Measurements from ENCODE around the gene ZNF593. TPM values are rescaled to one million over a fixed set of nuclear protein-coding genes. Genes with fewer than 3 reads are reported as not detected.

The ZNF593 gene
- total and polyA plus RNA-seq, 2 experiments from 2014 or later: 34.5 to 43.6 TPM

DNA sequence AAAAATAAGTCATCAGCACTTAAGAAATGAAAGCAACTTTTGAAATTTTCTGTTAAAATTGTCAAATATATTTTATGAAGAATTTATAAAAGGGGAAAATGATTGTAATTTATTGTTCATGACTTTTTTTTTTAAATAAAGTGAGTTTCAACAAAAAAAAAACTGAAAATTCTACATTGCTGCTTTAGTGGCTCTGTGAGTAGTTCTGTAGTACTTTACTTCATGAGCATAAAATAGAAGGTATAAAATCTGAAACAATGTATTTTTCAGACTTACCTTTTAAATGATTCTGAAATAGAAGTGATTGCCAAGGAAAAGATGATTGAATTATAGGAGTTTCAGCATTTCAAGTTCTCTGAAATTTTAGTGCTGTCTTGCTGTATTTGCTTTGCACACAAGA is 44.3 kb upstream of the ZNF593 start:
- Histone ChIP-seq H3K4me1 (ENCODE audit: low read depth) (peaks cover 20% of the 10 kb centered on the region), H3K4me3 (no peak overlapping the region), H3K36me3 (peaks cover 20% of the 10 kb centered on the region), H3K9me3 (ENCODE audit: low read depth) (no peaks in the 10 kb centered on the region), H3K27ac (no peak overlapping the region), H3K27me3 (no peaks in the 10 kb centered on the region)
- TF ChIP-seq, protein P1, sequence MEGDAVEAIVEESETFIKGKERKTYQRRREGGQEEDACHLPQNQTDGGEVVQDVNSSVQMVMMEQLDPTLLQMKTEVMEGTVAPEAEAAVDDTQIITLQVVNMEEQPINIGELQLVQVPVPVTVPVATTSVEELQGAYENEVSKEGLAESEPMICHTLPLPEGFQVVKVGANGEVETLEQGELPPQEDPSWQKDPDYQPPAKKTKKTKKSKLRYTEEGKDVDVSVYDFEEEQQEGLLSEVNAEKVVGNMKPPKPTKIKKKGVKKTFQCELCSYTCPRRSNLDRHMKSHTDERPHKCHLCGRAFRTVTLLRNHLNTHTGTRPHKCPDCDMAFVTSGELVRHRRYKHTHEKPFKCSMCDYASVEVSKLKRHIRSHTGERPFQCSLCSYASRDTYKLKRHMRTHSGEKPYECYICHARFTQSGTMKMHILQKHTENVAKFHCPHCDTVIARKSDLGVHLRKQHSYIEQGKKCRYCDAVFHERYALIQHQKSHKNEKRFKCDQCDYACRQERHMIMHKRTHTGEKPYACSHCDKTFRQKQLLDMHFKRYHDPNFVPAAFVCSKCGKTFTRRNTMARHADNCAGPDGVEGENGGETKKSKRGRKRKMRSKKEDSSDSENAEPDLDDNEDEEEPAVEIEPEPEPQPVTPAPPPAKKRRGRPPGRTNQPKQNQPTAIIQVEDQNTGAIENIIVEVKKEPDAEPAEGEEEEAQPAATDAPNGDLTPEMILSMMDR (IDR thresholded peaks at IDR 0.05; ENCODE audit: low read depth, low read length): no peak
- DNase-seq (ENCODE audit: low read depth in 1 of 2, low spot score in 1 of 2): no peak

- TF ChIP-seq, protein P1 (IDR thresholded peaks at IDR 0.05; ENCODE audit: low read depth, low read length): no peak
- DNase-seq (ENCODE audit: low read depth in 1 of 2, low spot score in 1 of 2): no peak
- peaks cover 20% of the 10 kb centered on the region for H3K4me1 ChIP-seq (ENCODE audit: low read depth)
- no peak overlapping the region for H3K27ac ChIP-seq
- no peaks in the 10 kb centered on the region for H3K27me3 ChIP-seq
- H3K9me3 ChIP-seq (ENCODE audit: low read depth): no peaks in the 10 kb centered on the region
- H3K4me3 ChIP-seq: no peak overlapping the region
- H3K36me3 ChIP-seq: peaks cover 20% of the 10 kb centered on the region
Measured at GRCh38 chr1:26125946-26126320, 43.8 kb upstream of the ZNF593 start.

DNA sequence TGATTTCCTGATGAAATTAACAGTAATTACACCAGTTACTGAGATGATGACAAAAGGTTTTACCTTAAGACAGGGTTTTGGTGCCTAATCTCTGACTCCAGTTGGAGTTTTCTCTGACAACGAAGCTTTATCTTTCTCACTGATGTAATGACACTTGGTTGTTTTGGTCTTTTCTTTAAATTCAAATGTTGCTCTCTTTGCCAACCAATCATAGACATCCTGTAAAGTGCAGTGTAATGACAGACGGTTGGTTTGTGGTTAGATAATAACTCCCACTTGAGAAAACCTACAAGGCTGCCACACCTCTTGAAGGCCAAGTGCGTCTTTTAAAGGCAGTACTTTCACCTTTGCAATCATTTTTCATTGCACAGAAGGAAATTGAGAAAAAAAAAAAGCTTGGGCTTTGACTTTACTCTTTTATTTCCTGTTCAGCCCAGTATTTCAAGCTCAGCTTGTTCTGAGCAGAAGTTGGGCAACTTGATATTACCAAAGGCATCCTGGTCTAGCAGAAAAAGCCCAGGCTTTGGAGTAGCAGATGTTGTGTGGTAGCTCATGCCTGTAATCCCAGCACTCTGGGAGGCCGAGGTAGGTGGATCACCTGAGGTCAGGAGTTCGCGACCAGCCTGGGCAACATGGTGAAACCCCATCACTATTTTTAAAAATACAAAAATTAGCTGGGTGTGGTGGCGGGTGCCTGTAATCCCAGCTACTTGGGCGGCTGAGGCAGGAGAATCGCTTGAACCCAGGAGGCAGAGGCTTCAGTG is 43.2 kb upstream of the ZNF593 start:
- Histone ChIP-seq H3K9me3 (ENCODE audit: low read depth) (no peaks in the 10 kb centered on the region), H3K27ac (no peak overlapping the region), H3K4me1 (ENCODE audit: low read depth) (peaks cover 20% of the 10 kb centered on the region), H3K27me3 (no peaks in the 10 kb centered on the region), H3K36me3 (peaks cover 20% of the 10 kb centered on the region), H3K4me3 (no peak overlapping the region)
- TF ChIP-seq, protein P1 (IDR thresholded peaks at IDR 0.05; ENCODE audit: low read depth, low read length): no peak
- DNase-seq (ENCODE audit: low read depth in 1 of 2, low spot score in 1 of 2): peak in 1 of 2 donors; percentile 66

GRCh38 chr1:26127235-26128163 is 42.2 kb upstream of the ZNF593 start:
- H3K4me3 ChIP-seq: no peak overlapping the region
- peaks cover 12% of the 10 kb centered on the region for H3K36me3 ChIP-seq
- peak in 1 of 2 donors; percentile 33 for DNase-seq (ENCODE audit: low read depth in 1 of 2, low spot score in 1 of 2)
- no peaks in the 10 kb centered on the region for H3K27me3 ChIP-seq
- no peaks in the 10 kb centered on the region for H3K9me3 ChIP-seq (ENCODE audit: low read depth)
- H3K27ac ChIP-seq: no peak overlapping the region
- TF ChIP-seq, protein P1 (IDR thresholded peaks at IDR 0.05; ENCODE audit: low read depth, low read length): no peak
- peaks cover 14% of the 10 kb centered on the region for H3K4me1 ChIP-seq (ENCODE audit: low read depth)

DNA sequence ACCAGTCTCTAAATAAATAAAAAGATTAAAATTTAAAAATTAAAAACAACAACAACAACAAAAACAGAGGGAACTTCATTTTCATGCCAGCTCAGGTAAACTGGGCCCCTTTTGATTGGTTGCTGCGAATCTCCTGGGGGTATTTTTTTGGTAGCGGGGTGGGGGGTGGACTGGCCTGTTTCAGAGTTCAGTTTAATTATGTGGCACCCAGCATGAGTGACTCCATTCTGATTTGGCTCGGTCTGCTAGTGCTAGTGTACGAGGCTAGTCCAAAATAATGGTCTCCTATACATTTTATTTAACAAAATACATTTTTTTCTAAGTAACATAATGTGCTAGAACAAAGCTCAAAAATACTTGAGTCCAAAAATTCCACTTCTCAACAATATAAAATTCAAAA is 39.9 kb upstream of the ZNF593 start:
- Histone ChIP-seq H3K4me1 (ENCODE audit: low read depth) (peaks cover 14% of the 10 kb centered on the region), H3K9me3 (ENCODE audit: low read depth) (no peaks in the 10 kb centered on the region), H3K36me3 (no peaks in the 10 kb centered on the region), H3K4me3 (no peak overlapping the region), H3K27ac (no peak overlapping the region), H3K27me3 (no peaks in the 10 kb centered on the region)
- DNase-seq (ENCODE audit: low read depth in 1 of 2, low spot score in 1 of 2): no peak
- TF ChIP-seq, protein P1 (IDR thresholded peaks at IDR 0.05; ENCODE audit: low read depth, low read length): no peak

Data from cardiac muscle cell (in vitro differentiated cells and primary cell).